Mucosa of gallbladder (tissue), 1 donor: ENCODE data around the gene MRPS26. TPM values are rescaled to one million over a fixed set of nuclear protein-coding genes. Genes with fewer than 3 reads are reported as not detected.

Source experiments
- total RNA-seq: library from RNA; stranded (reverse); gene quantifications from one replicate; pipeline ENCODE4 v1.2.1, GENCODE V29; 2021
- donor health status: DM: no; HTN: no; CAD: no.

The MRPS26 gene
- total RNA-seq, 1 donor from 2014 or later, result 46.6 TPM

Other genes with a start within 250 kb of the MRPS26 start
- 6.8 TPM for gene CPXM1, start 245.4 kb upstream of the MRPS26 start, total RNA-seq
- not detected for gene C20orf141, start 231.1 kb upstream of the MRPS26 start, total RNA-seq
- not detected for gene TMEM239, start 229.7 kb upstream of the MRPS26 start, total RNA-seq
- 48.8 TPM for gene PCED1A, start 205.4 kb upstream of the MRPS26 start, total RNA-seq
- 43.2 TPM for gene VPS16, start 205.3 kb upstream of the MRPS26 start, total RNA-seq
- 57.5 TPM for gene PTPRA, start 172.6 kb upstream of the MRPS26 start, total RNA-seq
- gene GNRH2, start 2.4 kb upstream of the MRPS26 start, total RNA-seq, result 0.75 TPM
- gene OXT, start 25.6 kb downstream of the MRPS26 start, total RNA-seq, result 0.46 TPM
- not detected for gene AVP, start 38.7 kb downstream of the MRPS26 start, total RNA-seq
- gene FASTKD5, start 113.8 kb downstream of the MRPS26 start, total RNA-seq, result 17.1 TPM
- gene UBOX5, start 113.8 kb downstream of the MRPS26 start, total RNA-seq, result 6.0 TPM
- 54.1 TPM for gene LZTS3, start 127.5 kb downstream of the MRPS26 start, total RNA-seq
- 139 TPM for gene DDRGK1, start 158.6 kb downstream of the MRPS26 start, total RNA-seq
- gene ITPA, start 163.4 kb downstream of the MRPS26 start, total RNA-seq, result 44.4 TPM
- gene SLC4A11, start 193.1 kb downstream of the MRPS26 start, total RNA-seq, result 4.8 TPM